ENCODE results near the gene DNMBP.
"Not testable (repeated sequence)": the region's sequence is repeated elsewhere in the genome, so short reads cannot be mapped to it uniquely, and the experiment has no call there.

DNMBP gene

GRCh38 chr10:99912041-99912440 is 97.7 kb downstream of the DNMBP start:
- DNase-seq: no peak

- DNase-seq: no peak
Observed at GRCh38 chr10:99908512-99908911, 101.2 kb downstream of the DNMBP start.

GRCh38 chr10:99906470-99906869 is 103.3 kb downstream of the DNMBP start:
- DNase-seq: no peak

GRCh38 chr10:99905971-99906370 is 103.8 kb downstream of the DNMBP start:
- DNase-seq: no peak

- DNase-seq: no peak
Observed at GRCh38 chr10:99895867-99896266, 113.9 kb downstream of the DNMBP start.

GRCh38 chr10:99895066-99895465 is 114.7 kb downstream of the DNMBP start:
- not testable (repeated sequence) for DNase-seq

GRCh38 chr10:99894613-99895012 is 115.1 kb downstream of the DNMBP start:
- no peak for DNase-seq

- no peak for DNase-seq
Observed at GRCh38 chr10:99888622-99889021, 121.1 kb downstream of the DNMBP start.

- no peak for DNase-seq
Observed at GRCh38 chr10:99883523-99883922, 126.2 kb downstream of the DNMBP start.

- no peak for DNase-seq
Observed at GRCh38 chr10:99881371-99881770, 128.4 kb downstream of the DNMBP start.

GRCh38 chr10:99880080-99880835 is 129.5 kb downstream of the DNMBP start:
- DNase-seq: no peak

- DNase-seq: no peak
Observed at GRCh38 chr10:99875473-99875872, 134.3 kb downstream of the DNMBP start.

GRCh38 chr10:99874341-99875085 is 135.2 kb downstream of the DNMBP start:
- DNase-seq: no peak

- DNase-seq: no peak
Observed at GRCh38 chr10:99873846-99874245, 135.9 kb downstream of the DNMBP start.

- peak; percentile 40 for DNase-seq
Observed at GRCh38 chr10:99872367-99873162, 137.2 kb downstream of the DNMBP start.

GRCh38 chr10:99870123-99870730 is 139.5 kb downstream of the DNMBP start:
- DNase-seq: no peak

GRCh38 chr10:99869581-99870122 is 140.1 kb downstream of the DNMBP start:
- DNase-seq: no peak

- not testable (repeated sequence) for DNase-seq
Observed at GRCh38 chr10:99867250-99867649, 142.5 kb downstream of the DNMBP start.

- not testable (repeated sequence) for DNase-seq
Observed at GRCh38 chr10:99863535-99864240, 146.1 kb downstream of the DNMBP start.

GRCh38 chr10:99860466-99860865 is 149.3 kb downstream of the DNMBP start:
- no peak for DNase-seq

GRCh38 chr10:99859585-99859984 is 150.2 kb downstream of the DNMBP start:
- DNase-seq: peak; percentile 48

- DNase-seq: no peak
Observed at GRCh38 chr10:99858849-99859248, 150.9 kb downstream of the DNMBP start.
